HG02678 (cell line): Measurements from ENCODE around the gene LYPD4.
"Not testable (repeated sequence)": the region's sequence is repeated elsewhere in the genome, so short reads cannot be mapped to it uniquely, and the experiment has no call there.

ENCODE experiments used
- ATAC-seq: cut with Tn5 transposase; IDR thresholded peaks from one replicate; pipeline ENCODE4 v1.9.1; 2021; ENCODE audit warnings: mild to moderate bottlenecking, moderate library complexity; ENCODE audit not compliant: unreplicated experiment

Gene LYPD4

DNA sequence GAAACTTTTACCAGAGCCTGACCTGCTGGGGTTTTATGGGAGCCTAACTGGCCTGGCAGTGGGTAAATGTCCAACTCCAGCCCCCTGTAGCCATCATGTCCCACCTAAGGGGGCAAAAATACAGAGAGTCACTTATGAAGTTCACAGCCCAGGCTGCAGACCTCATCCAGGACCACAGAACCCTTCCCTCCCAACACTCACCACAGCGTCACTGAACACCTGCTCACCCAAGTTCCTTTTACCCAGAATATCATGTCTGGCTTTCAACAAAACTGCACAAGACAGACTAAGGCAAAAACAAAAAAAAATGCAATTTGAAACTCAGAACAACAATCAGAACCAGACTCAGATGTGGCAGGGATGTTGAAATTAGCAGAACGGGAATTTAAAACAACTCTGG lies 41.7 kb downstream of the LYPD4 start:
- no peak for ATAC-seq

DNA sequence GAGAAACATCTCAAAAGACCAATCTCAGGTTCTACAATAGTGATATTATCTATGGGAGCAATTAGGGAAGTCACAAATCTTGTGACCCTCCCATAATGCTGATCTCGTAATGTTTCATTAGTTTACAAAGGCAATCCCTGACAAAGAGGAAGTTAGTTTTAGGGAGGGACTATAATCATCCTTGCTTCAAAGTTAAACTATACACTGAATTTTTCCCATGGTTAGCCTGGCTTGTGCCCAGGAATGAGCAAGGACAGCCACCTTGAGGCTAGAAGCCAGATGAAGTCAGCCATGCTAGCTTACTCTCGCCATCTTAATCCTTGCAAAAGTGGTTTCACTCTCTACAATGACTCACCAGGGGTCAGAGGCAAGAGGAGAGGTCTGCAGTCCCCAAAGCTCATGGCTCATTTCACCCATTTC lies 42.7 kb downstream of the LYPD4 start:
- ATAC-seq = no peak

DNA sequence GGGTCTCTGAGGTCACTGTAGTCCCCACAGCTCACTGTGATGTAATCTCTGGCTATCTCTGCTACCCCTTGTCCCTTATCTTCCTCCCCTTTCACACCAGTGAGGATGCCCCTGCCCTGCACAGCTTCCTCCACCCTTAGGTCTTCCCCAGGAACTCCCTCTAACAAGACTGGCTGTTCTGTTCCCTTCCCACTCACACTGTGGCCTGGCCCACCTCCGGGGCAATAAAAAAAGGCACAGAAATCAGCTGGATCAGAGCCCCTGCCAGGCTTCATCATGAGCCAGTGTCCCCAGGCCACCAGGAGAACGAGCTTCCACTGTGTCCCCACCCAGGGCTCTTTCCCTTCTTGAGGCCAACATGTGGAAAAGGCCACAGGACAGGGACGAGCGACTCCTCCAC lies 43.5 kb downstream of the LYPD4 start:
- no peak for ATAC-seq

DNA sequence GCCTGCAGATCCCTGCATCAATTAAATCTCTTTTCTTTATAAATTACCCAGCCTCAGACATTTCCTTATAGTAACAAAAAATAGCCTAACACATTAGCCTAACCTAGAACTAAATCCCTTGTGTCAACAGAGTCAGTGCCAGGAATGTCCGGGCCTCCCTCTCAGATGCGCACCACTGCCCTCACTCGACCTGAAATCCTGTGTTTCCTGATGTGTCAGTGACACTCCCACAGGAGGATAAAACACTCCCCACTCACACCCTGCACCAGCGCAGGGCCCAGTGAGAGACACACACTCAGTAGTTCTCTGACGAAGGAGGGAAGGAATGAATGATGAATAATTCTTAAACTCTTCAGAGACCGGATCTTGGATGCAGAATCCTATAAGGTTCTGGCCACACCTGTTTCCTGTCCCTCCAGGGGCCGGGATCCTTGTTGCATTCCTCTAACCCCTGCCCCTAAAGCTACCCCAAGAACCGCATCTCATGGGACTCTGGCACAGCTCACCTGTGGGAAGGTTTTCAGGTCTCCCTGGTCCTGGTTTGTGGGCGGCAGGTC lies 45.0 kb downstream of the LYPD4 start:
- ATAC-seq = no peak

DNA sequence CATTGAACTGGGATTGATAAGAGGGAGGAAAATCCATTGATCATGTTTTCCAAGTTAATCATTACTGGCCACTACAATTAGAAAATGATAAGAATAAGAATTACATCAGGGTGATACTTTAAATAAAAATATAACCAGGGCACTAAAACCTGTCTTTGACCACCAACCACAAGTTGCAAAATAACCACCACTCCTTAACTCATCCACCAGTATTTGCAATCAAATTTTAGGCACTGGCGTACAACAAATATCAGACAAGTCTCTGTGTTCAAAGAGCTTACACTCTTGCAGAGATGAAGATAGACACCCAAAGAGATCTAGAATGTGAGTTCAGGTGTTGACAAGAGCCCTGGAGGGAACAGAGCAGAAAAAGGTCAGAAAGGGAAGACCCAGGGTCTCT lies 47.6 kb downstream of the LYPD4 start:
- ATAC-seq = no peak

DNA sequence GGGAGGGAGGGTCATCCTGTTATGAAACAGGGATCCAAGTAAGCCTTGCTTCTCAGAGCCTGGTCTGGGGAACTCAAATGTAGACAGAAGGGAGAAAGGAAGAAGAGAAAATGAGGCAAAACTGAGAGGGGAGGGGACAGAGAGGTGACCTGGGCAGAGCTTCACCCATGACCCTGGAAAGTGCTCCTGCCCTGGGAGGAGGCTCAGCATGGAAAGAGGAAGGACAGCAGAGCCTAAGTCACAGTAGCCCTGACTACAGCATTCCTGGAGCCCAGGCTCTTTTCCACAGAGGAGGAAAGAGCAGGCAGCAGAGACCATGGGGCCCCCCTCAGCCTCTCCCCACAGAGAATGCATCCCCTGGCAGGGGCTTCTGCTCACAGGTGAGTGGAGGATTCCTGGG lies 48.1 kb downstream of the LYPD4 start, which contains the start of gene CEACAM3:
Gene CEACAM3, plus strand, starts transcription at position 226 of the 400 bp plus-strand sequence. Its CDS starts 91 bp downstream, at position 317.
- ATAC-seq = no peak

GRCh38 chr19:41795031-41795461 lies 49.4 kb downstream of the LYPD4 start:
- ATAC-seq = no peak

DNA sequence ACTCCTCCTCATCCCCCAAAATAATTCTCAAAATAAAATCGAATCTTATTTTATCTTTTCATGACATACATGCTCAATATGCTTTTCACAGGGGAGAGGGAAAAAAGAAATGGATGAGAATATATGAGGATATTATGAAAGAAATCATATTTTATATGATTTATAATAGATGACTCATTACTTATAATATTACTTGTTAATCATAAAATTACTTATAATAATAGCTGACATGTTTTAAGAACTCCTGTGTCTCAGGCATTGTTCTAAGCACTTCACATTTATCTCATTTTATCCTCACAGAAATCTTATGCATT lies 51.1 kb downstream of the LYPD4 start:
- ATAC-seq = no peak

- no peak for ATAC-seq
Measured at GRCh38 chr19:41792513-41793413, 51.7 kb downstream of the LYPD4 start.

- ATAC-seq = not testable (repeated sequence)
Measured at GRCh38 chr19:41789053-41789452, 55.4 kb downstream of the LYPD4 start.

- ATAC-seq = not testable (repeated sequence)
Measured at GRCh38 chr19:41788518-41788917, 56.0 kb downstream of the LYPD4 start.
